Activated CD4-positive, alpha-beta T cell treated with anti-CD3 and anti-CD28 coated beads for 36 hours (primary cell): Measurements from ENCODE around the gene CD247. TPM values are rescaled to one million over a fixed set of nuclear protein-coding genes. Genes with fewer than 3 reads are reported as not detected.
"Not testable (repeated sequence)": the region's sequence is repeated elsewhere in the genome, so short reads cannot be mapped to it uniquely, and the experiment has no call there.

ENCODE experiments used
- ATAC-seq: fragments of 200-7000 bp; cut with Tn5 transposase; one replicate; pipeline ENCODE4 v1.10.0; 2021; ENCODE audit warnings: mild to moderate bottlenecking, moderate library complexity
- CTCF ChIA-PET: fragments of 350-600 bp; sonication (Branson Sonifier 250); formaldehyde crosslinking; loops from one replicate; lab custom pipeline; 2021; ENCODE audit warnings: antibody characterized with exemption; lab: Charles Lee
- POLR2A ChIA-PET: fragments of 350-600 bp; sonication (Branson Sonifier 250); formaldehyde crosslinking; loops from one replicate; lab custom pipeline; 2021; ENCODE audit warnings: antibody characterized with exemption, inconsistent platforms; lab: Charles Lee
- DNase-seq: peaks from one replicate; pipeline ENCODE4 v3.0.0-alpha.2; 2020
- H3K27ac Mint-ChIP-seq: one replicate; pipeline ENCODE4 v1.8.0; 2021; ENCODE audit warnings: mixed read lengths
- H3K27me3 Mint-ChIP-seq: one replicate; pipeline ENCODE4 v1.8.0; 2021; ENCODE audit warnings: mixed read lengths
- H3K36me3 Mint-ChIP-seq: one replicate; pipeline ENCODE4 v1.8.0; 2021; ENCODE audit warnings: low read depth, mixed read lengths
- H3K4me1 Mint-ChIP-seq: one replicate; pipeline ENCODE4 v1.8.0; 2021; ENCODE audit warnings: mixed read lengths
- H3K4me3 Mint-ChIP-seq: one replicate; pipeline ENCODE4 v1.8.0; 2021; ENCODE audit warnings: mild to moderate bottlenecking, moderate library complexity, mixed read lengths
- H3K9me3 Mint-ChIP-seq: one replicate; pipeline ENCODE4 v1.8.0; 2021; ENCODE audit warnings: low read depth, mixed read lengths
- intact Hi-C, 2 experiments: fragments of 100-400 bp; cut with DNase I in 1 of 2; cut with micrococcal nuclease in 1 of 2; formaldehyde crosslinking; loops; one replicate each; pipeline versions ENCODE4 v1.14.2 to v1.15.1; 2022 to 2024; cut with DNase I, micrococcal nuclease
- total RNA-seq, 2 experiments: library from RNA; stranded (reverse); gene quantifications; one replicate each; pipeline ENCODE4 v1.2.3, GENCODE V29; 2021

Gene CD247
- 100 to 1,000 TPM; 149 TPM for total RNA-seq

- peak within 1 kb of the TSS; percentile 99 for H3K27ac Mint-ChIP-seq
- ChIA-PET POLR2A (interaction anchor here (0.6 to 5.3 kb wide), 12 partner anchors 10 to 298 kb away, joined by 3 to 57 read pairs (median 4); partner anchors contain the start of gene POU2F1), CTCF (interaction anchor here (0.5 to 6.9 kb wide), 25 partner anchors 11 to 680 kb away, joined by 3 to 90 read pairs (median 4); no protein-coding TSS in a partner anchor)
- H3K27me3 Mint-ChIP-seq, result no peaks in the 10 kb centered on the region
- intact Hi-C loops, result loop anchor here (1.0 to 10.0 kb wide), 5 partner anchors 36 to 1884 kb away; partner anchors contain the start of genes POU2F1 (in 2 of the 2) and MGST3 (in 1 of the 2)
- H3K4me1 Mint-ChIP-seq, result peaks cover 40% of the 10 kb centered on the region
- peak; percentile 62 for ATAC-seq
- H3K9me3 Mint-ChIP-seq, result no peaks in the 10 kb centered on the region
- DNase-seq, result peak; percentile 82
- H3K4me3 Mint-ChIP-seq, result peak within 1 kb of the TSS; percentile 90
- peaks cover 44% of the 10 kb centered on the region for H3K36me3 Mint-ChIP-seq
Observed at GRCh38 chr1:167518331-167518700, at the start of gene CD247. Gene CD247, minus strand, starts transcription at chr1:167518529. Its CDS starts 64 bp downstream, at chr1:167518465.

- no peak overlapping the region for H3K27ac Mint-ChIP-seq
- DNase-seq (no peak), ATAC-seq (no peak)
- H3K27me3 Mint-ChIP-seq, result no peaks in the 10 kb centered on the region
- ChIA-PET POLR2A (interaction anchor here (0.6 kb wide), 1 partner anchor 11 kb away, joined by 4 read pairs; no protein-coding TSS in a partner anchor), CTCF (interaction anchor here (0.7 to 1.3 kb wide), 3 partner anchors 9 to 120 kb away, joined by 3 to 6 read pairs (median 4); partner anchors contain the start of gene CREG1)
- no peaks in the 10 kb centered on the region for H3K36me3 Mint-ChIP-seq
- H3K9me3 Mint-ChIP-seq, result no peaks in the 10 kb centered on the region
- H3K4me3 Mint-ChIP-seq, result no peak overlapping the region
- intact Hi-C loops, result no loop called here
- H3K4me1 Mint-ChIP-seq, result no peaks in the 10 kb centered on the region
Observed at GRCh38 chr1:167567663-167568062, 49.3 kb upstream of the CD247 start.

- no peak for ATAC-seq
- H3K9me3 Mint-ChIP-seq, result no peaks in the 10 kb centered on the region
- CTCF ChIA-PET, result interaction anchor here (3.8 kb wide), 1 partner anchor 121 kb away, joined by 13 read pairs; no protein-coding TSS in a partner anchor
- no peak overlapping the region for H3K27ac Mint-ChIP-seq
- H3K36me3 Mint-ChIP-seq, result no peaks in the 10 kb centered on the region
- H3K4me3 Mint-ChIP-seq, result no peak overlapping the region
- no peak for DNase-seq
- intact Hi-C loops, result no loop called here
- POLR2A ChIA-PET, result no interaction called here
- H3K27me3 Mint-ChIP-seq, result no peaks in the 10 kb centered on the region
- no peaks in the 10 kb centered on the region for H3K4me1 Mint-ChIP-seq
Observed at GRCh38 chr1:167566766-167567165, 48.4 kb upstream of the CD247 start.

- Mint-ChIP-seq H3K4me1 (no peaks in the 10 kb centered on the region), H3K4me3 (no peak overlapping the region), H3K36me3 (no peaks in the 10 kb centered on the region), H3K27ac (no peak overlapping the region), H3K27me3 (no peaks in the 10 kb centered on the region), H3K9me3 (no peaks in the 10 kb centered on the region)
- no peak for ATAC-seq
- ChIA-PET CTCF (interaction anchor here (1.4 to 3.8 kb wide), 2 partner anchors 43 to 121 kb away, joined by 4 to 13 read pairs; no protein-coding TSS in a partner anchor), POLR2A (interaction anchor here (1.2 kb wide), 1 partner anchor 12 kb away, joined by 5 read pairs; the partner anchor contains the start of gene CREG1)
- no peak for DNase-seq
- intact Hi-C loops, result no loop called here
Observed at GRCh38 chr1:167565922-167566321, 47.6 kb upstream of the CD247 start.

- ChIA-PET CTCF (interaction anchor here (0.6 to 3.8 kb wide), 7 partner anchors 9 to 163 kb away, joined by 3 to 13 read pairs (median 6); partner anchors contain the start of gene CREG1), POLR2A (interaction anchor here (1.2 kb wide), 1 partner anchor 11 kb away, joined by 5 read pairs; the partner anchor contains the start of gene CREG1)
- ATAC-seq (peak; percentile 36), DNase-seq (no peak)
- Mint-ChIP-seq H3K27ac (no peak overlapping the region), H3K9me3 (no peaks in the 10 kb centered on the region), H3K4me1 (no peaks in the 10 kb centered on the region), H3K27me3 (no peaks in the 10 kb centered on the region), H3K36me3 (no peaks in the 10 kb centered on the region), H3K4me3 (no peak overlapping the region)
- intact Hi-C loops, result no loop called here
Observed at GRCh38 chr1:167564612-167565270, 46.4 kb upstream of the CD247 start.

GRCh38 chr1:167563579-167564246, 45.4 kb upstream of the CD247 start:
- Mint-ChIP-seq H3K36me3 (no peaks in the 10 kb centered on the region), H3K27me3 (no peaks in the 10 kb centered on the region), H3K4me1 (no peaks in the 10 kb centered on the region), H3K27ac (no peak overlapping the region), H3K9me3 (no peaks in the 10 kb centered on the region), H3K4me3 (no peak overlapping the region)
- ATAC-seq (no peak), DNase-seq (no peak)
- intact Hi-C loops, result no loop called here
- POLR2A ChIA-PET, result no interaction called here
- CTCF ChIA-PET, result interaction anchor here (1.3 to 3.8 kb wide), 7 partner anchors 8 to 124 kb away, joined by 3 to 13 read pairs (median 6); partner anchors contain the start of gene CREG1

GRCh38 chr1:167562702-167563101, 44.4 kb upstream of the CD247 start:
- H3K27me3 Mint-ChIP-seq, result no peaks in the 10 kb centered on the region
- H3K4me1 Mint-ChIP-seq, result no peaks in the 10 kb centered on the region
- H3K27ac Mint-ChIP-seq, result no peak overlapping the region
- no peak for ATAC-seq
- POLR2A ChIA-PET, result no interaction called here
- H3K9me3 Mint-ChIP-seq, result no peaks in the 10 kb centered on the region
- intact Hi-C loops, result no loop called here
- no peaks in the 10 kb centered on the region for H3K36me3 Mint-ChIP-seq
- CTCF ChIA-PET, result interaction anchor here (0.6 to 1.3 kb wide), 3 partner anchors 9 to 179 kb away, joined by 3 to 5 read pairs (median 3); no protein-coding TSS in a partner anchor
- DNase-seq, result no peak
- H3K4me3 Mint-ChIP-seq, result no peak overlapping the region

- no peaks in the 10 kb centered on the region for H3K4me1 Mint-ChIP-seq
- intact Hi-C loops, result no loop called here
- H3K4me3 Mint-ChIP-seq, result no peak overlapping the region
- H3K9me3 Mint-ChIP-seq, result no peaks in the 10 kb centered on the region
- H3K27ac Mint-ChIP-seq, result no peak overlapping the region
- no peak for ATAC-seq
- no peak for DNase-seq
- POLR2A ChIA-PET, result interaction anchor here (0.8 kb wide), 1 partner anchor 10 kb away, joined by 4 read pairs; no protein-coding TSS in a partner anchor
- no peaks in the 10 kb centered on the region for H3K36me3 Mint-ChIP-seq
- H3K27me3 Mint-ChIP-seq, result no peaks in the 10 kb centered on the region
- CTCF ChIA-PET, result interaction anchor here (0.8 to 1.1 kb wide), 2 partner anchors 28 to 178 kb away, joined by 3 to 4 read pairs; no protein-coding TSS in a partner anchor
Observed at GRCh38 chr1:167561753-167562152, 43.4 kb upstream of the CD247 start.

- Mint-ChIP-seq H3K27ac (no peak overlapping the region), H3K36me3 (no peaks in the 10 kb centered on the region), H3K4me1 (peaks cover 23% of the 10 kb centered on the region), H3K4me3 (no peak overlapping the region), H3K9me3 (no peaks in the 10 kb centered on the region), H3K27me3 (no peaks in the 10 kb centered on the region)
- ChIA-PET POLR2A (interaction anchor here (0.6 to 0.7 kb wide), 2 partner anchors 11 to 152 kb away, joined by 3 to 4 read pairs; no protein-coding TSS in a partner anchor), CTCF (interaction anchor here (0.6 to 4.3 kb wide), 47 partner anchors 8 to 677 kb away, joined by 3 to 33 read pairs (median 3); partner anchors contain the start of genes CD247 and DCAF6)
- intact Hi-C loops, result loop anchor here (1.0 to 10.0 kb wide), 4 partner anchors 132 to 641 kb away; no protein-coding TSS in a partner anchor
- peak; percentile 26 for ATAC-seq
- DNase-seq, result peak; percentile 86
Observed at GRCh38 chr1:167555971-167556714, 37.8 kb upstream of the CD247 start.

GRCh38 chr1:167555072-167555471, 36.7 kb upstream of the CD247 start:
- POLR2A ChIA-PET, H3K4me3 Mint-ChIP-seq: not testable (repeated sequence)
- CTCF ChIA-PET, result interaction anchor here (0.6 to 4.3 kb wide), 34 partner anchors 9 to 676 kb away, joined by 3 to 33 read pairs (median 4); partner anchors contain the start of genes CD247 and DCAF6

More at GRCh38 chr1:167555072-167555471, 36.7 kb upstream of the CD247 start:
- intact Hi-C loops, result loop anchor here in 1 of 2 experiments (5.0 to 10.0 kb wide), 2 partner anchors 488 to 640 kb away; no protein-coding TSS in a partner anchor
- ATAC-seq, H3K27me3 Mint-ChIP-seq, H3K27ac Mint-ChIP-seq, H3K36me3 Mint-ChIP-seq, H3K9me3 Mint-ChIP-seq, DNase-seq: not testable (repeated sequence)
- peaks cover 33% of the 10 kb centered on the region for H3K4me1 Mint-ChIP-seq
